Nephron progenitor cell (in vitro differentiated cells): ENCODE data around the gene C1orf146.
"Not testable (repeated sequence)": the region's sequence is repeated elsewhere in the genome, so short reads cannot be mapped to it uniquely, and the experiment has no call there.

Experiments used
- DNase-seq: peaks from one replicate; pipeline ENCODE4 v3.0.0; 2021
- H3K27ac Mint-ChIP-seq: 2 replicates; pipeline ENCODE4 v1.8.0; 2021; ENCODE audit warnings: mild to moderate bottlenecking, moderate library complexity, mixed read lengths
- H3K27me3 Mint-ChIP-seq: 2 replicates; pipeline ENCODE4 v1.8.0; 2021; ENCODE audit warnings: mild to moderate bottlenecking, low read depth, mixed read lengths; ENCODE audit not compliant: poor library complexity
- H3K36me3 Mint-ChIP-seq: 2 replicates; pipeline ENCODE4 v1.8.0; 2021; ENCODE audit warnings: low read depth, mixed read lengths
- H3K4me1 Mint-ChIP-seq: 2 replicates; pipeline ENCODE4 v1.8.0; 2021; ENCODE audit warnings: mixed read lengths
- H3K4me3 Mint-ChIP-seq: 2 replicates; pipeline ENCODE4 v1.8.0; 2021; ENCODE audit warnings: mild to moderate bottlenecking, moderate library complexity, mixed read lengths
- H3K9me3 Mint-ChIP-seq: 2 replicates; pipeline ENCODE4 v1.8.0; 2021; ENCODE audit warnings: mild to moderate bottlenecking, moderate library complexity, mixed read lengths
- TF ChIP-seq, protein P1 (sequence below): fragments of 200-600 bp; sonication (generic); IDR thresholded peaks from 2 replicates; pipeline ENCODE4 v1.5.0; 2021; ENCODE audit warnings: antibody characterized with exemption

Gene C1orf146

DNA sequence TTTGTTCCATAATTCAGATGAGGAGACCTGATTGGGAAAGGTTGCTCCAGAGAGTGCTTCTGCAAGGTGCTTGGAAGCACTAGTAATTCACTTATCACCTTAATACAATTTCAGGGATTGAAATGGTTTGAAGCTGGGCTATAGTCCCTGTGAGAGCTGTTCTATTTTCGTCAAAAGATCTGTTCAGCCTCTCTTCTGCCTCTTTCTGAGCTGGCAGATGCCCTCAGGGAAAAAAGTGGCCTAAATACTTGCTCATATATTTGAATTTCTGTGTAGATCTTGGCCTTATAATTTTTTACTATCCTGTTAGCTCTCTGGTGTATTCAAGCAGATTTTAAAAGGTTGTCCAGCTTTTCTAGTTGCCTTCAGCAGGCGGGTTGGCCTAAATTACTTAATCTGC, 22.3 kb downstream of the C1orf146 start:
- TF ChIP-seq, protein P1, sequence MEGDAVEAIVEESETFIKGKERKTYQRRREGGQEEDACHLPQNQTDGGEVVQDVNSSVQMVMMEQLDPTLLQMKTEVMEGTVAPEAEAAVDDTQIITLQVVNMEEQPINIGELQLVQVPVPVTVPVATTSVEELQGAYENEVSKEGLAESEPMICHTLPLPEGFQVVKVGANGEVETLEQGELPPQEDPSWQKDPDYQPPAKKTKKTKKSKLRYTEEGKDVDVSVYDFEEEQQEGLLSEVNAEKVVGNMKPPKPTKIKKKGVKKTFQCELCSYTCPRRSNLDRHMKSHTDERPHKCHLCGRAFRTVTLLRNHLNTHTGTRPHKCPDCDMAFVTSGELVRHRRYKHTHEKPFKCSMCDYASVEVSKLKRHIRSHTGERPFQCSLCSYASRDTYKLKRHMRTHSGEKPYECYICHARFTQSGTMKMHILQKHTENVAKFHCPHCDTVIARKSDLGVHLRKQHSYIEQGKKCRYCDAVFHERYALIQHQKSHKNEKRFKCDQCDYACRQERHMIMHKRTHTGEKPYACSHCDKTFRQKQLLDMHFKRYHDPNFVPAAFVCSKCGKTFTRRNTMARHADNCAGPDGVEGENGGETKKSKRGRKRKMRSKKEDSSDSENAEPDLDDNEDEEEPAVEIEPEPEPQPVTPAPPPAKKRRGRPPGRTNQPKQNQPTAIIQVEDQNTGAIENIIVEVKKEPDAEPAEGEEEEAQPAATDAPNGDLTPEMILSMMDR, result no peak
- no peaks in the 10 kb centered on the region for H3K36me3 Mint-ChIP-seq
- H3K27me3 Mint-ChIP-seq, result no peaks in the 10 kb centered on the region
- peaks cover 5% of the 10 kb centered on the region for H3K9me3 Mint-ChIP-seq
- H3K27ac Mint-ChIP-seq, result no peak overlapping the region
- H3K4me1 Mint-ChIP-seq, result no peaks in the 10 kb centered on the region
- DNase-seq, result no peak
- no peak overlapping the region for H3K4me3 Mint-ChIP-seq

DNA sequence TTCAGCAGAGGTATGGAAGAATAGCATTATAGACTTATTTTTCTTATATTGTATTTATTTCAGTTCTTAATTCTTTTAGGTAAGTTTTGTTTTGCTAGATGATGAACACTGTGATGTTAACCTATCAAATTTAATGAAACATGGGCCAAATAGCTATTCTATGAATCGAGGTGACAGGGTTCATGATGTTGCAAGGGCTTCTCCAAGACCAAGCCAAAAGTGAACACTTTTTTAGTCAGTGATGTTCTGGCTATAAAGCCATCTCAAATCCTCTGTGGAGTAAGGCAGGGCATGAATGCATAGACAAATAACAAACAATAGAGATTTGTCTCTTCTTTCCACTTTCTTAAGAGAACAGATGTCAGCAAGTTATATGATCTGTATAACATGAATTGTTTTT, 26.7 kb downstream of the C1orf146 start:
- H3K9me3 Mint-ChIP-seq, result no peaks in the 10 kb centered on the region
- peaks cover 12% of the 10 kb centered on the region for H3K36me3 Mint-ChIP-seq
- H3K27me3 Mint-ChIP-seq, result no peaks in the 10 kb centered on the region
- H3K27ac Mint-ChIP-seq, result no peak overlapping the region
- no peaks in the 10 kb centered on the region for H3K4me1 Mint-ChIP-seq
- TF ChIP-seq, protein P1, result no peak
- no peak overlapping the region for H3K4me3 Mint-ChIP-seq
- DNase-seq, result no peak

DNA sequence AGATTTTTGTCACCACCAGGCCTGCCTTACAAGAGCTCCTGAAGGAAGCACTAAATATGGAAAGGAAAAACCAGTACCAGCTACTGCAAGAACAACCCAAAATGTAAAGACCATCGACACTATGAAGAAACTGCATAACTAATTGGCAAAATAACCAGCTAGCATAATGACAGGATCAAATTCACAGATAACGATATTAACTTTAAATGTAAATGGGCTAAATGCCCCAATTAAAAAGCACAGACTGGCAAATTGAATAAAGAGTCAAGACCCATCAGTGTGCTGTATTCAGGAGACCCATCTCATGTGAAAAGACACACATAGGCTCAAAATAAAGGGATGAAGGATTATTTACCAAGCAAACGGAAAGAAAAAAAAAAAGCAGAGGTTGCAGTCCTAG, 37.0 kb downstream of the C1orf146 start:
- H3K4me1 Mint-ChIP-seq, H3K4me3 Mint-ChIP-seq, DNase-seq, H3K27me3 Mint-ChIP-seq, H3K27ac Mint-ChIP-seq: not testable (repeated sequence)
- H3K9me3 Mint-ChIP-seq, result peaks cover 48% of the 10 kb centered on the region
- peaks cover 78% of the 10 kb centered on the region for H3K36me3 Mint-ChIP-seq

DNA sequence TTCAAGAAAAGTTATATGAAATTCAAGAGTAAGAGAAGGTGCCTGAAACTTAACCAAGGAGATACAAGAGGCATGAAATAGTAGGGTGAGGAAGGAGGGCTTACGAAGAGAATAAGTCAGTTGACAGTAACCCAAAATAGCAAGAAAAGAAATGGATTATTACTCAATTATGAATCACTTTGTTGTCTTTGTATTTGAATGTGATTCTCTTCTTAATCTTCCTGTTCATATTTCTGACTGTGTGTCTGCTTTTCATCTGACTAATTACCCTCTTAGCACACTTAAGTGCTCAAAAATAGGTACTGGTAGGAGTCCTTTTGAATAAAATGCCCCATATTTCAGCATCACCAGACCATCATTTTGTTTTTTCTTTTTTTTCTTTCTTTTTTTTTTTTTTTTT, 41.6 kb downstream of the C1orf146 start:
- H3K36me3 Mint-ChIP-seq, result peaks cover 92% of the 10 kb centered on the region
- H3K4me3 Mint-ChIP-seq, result no peak overlapping the region

DNA sequence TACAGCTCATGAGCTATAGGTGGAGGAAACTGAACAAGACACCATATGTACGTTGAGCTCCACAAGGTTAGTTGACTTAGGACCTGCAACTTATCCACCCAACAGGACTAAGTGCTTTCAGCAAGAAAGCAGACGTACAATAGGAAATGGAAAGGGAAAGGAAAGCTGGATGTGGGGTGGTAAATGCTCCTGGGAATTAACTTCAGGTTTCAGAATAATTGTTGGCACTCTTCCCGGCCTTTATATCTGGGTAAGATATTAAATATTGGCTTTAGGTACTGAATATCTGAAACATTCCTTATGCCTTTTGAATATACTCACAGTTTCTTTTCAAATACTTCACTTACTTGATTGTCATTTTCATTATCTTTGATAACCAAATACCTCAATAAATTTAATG, 44.8 kb downstream of the C1orf146 start:
- peaks cover 76% of the 10 kb centered on the region for H3K36me3 Mint-ChIP-seq
- no peaks in the 10 kb centered on the region for H3K27me3 Mint-ChIP-seq
- no peak overlapping the region for H3K4me3 Mint-ChIP-seq
- H3K27ac Mint-ChIP-seq, result no peak overlapping the region
- TF ChIP-seq, protein P1, result no peak
- no peaks in the 10 kb centered on the region for H3K4me1 Mint-ChIP-seq
- peaks cover 4% of the 10 kb centered on the region for H3K9me3 Mint-ChIP-seq
- DNase-seq, result no peak

More for the DNA sequence above, 41.6 kb downstream of the C1orf146 start:
- peaks cover 33% of the 10 kb centered on the region for H3K9me3 Mint-ChIP-seq
- no peak overlapping the region for H3K27ac Mint-ChIP-seq
- no peaks in the 10 kb centered on the region for H3K4me1 Mint-ChIP-seq
- DNase-seq, result no peak
- TF ChIP-seq, protein P1, result no peak
- no peaks in the 10 kb centered on the region for H3K27me3 Mint-ChIP-seq

DNA sequence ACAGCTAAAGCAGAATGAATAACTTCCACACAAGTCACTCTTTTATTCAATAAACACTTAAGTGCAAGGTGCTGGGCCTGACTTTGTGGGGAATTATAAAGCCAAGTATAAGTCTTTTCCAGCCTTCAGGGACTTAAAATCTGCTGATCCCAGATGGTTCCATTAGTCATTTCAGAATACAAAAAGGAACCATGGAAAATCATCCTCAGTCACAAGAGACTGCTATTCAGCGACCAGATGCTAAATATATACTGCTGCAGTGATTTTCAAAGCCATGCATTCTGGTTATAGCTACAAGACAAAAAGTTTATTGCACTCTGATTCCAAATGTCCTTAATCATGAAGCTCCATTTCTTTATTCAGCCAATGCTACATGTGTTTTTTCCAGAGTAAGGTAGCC, 55.3 kb downstream of the C1orf146 start:
- H3K27ac Mint-ChIP-seq, result no peak overlapping the region
- DNase-seq, result no peak
- no peaks in the 10 kb centered on the region for H3K4me1 Mint-ChIP-seq
- H3K27me3 Mint-ChIP-seq, result no peaks in the 10 kb centered on the region
- H3K9me3 Mint-ChIP-seq, result no peaks in the 10 kb centered on the region
- peaks cover 66% of the 10 kb centered on the region for H3K36me3 Mint-ChIP-seq
- TF ChIP-seq, protein P1, result no peak
- H3K4me3 Mint-ChIP-seq, result no peak overlapping the region
